Measurements from ENCODE around the gene STK32B.
"Not testable (repeated sequence)": the region's sequence is repeated elsewhere in the genome, so short reads cannot be mapped to it uniquely, and the experiment has no call there.

The STK32B gene

DNA sequence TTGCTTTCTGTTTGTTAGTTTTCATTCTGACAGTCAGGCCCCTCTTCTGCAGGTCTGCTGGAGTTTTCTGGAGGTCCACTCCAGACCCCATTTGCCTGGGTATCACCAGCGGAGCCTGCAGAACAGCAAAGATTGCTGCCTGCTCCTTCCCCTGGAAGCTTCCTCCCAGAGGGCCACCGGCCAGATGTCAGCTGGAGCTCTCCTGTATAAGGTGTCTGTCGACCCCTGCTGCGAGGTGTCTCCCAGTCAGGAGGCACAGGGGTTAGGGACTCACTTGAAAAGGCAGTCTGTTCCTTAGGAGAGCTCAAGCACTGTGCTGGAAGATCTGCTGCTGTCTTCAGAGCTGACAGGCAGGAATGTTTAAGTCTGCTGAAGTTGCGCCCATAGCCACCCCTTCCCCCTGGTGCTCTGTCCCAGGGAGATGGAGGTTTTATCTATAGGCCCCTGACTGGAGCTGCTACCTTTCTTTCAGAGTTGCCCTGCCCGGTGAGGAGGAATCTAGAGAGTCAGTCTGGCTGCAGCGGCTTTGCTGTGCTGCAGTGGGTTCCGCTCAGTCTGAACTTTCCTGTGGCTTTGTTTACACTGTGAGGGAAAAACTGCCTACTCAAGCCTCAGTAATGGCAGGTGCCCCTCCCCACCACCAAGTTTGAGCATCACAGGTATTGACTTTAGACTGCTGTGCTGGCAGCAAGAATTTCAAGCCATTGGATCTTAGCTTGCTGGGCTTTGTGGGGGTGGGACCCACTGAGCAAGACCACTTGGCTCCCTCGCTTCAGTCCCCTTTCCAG, 246.9 kb downstream of the STK32B start:
- not testable (repeated sequence) for H3K4me1 Mint-ChIP-seq; H3K4me3 Mint-ChIP-seq; H3K27ac Mint-ChIP-seq; ATAC-seq (ENCODE audit: low read depth); DNase-seq (ENCODE audit: low spot score in 2 of 2); H3K27me3 Mint-ChIP-seq; H3K36me3 Mint-ChIP-seq
- peaks cover 12% of the 10 kb centered on the region for H3K9me3 Mint-ChIP-seq

DNA sequence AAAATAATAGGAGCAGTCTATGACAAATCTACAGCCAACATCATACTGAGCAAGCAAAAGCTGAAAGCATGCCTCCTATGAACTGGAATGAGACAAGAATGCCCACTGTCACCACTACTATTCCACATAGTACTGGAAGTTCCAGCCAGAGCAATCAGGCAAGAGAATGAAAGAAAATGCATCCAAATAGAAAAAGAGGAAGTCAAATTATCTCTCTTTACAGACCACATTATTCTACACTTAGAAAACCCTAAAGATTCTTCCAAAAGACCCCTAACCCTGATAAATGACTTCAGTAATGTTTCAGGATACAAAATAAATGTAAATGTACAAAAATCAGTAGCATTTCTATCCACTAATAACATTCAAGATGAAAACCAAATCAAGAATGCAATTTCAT, 249.0 kb downstream of the STK32B start:
- Mint-ChIP-seq H3K36me3 (no peaks in the 10 kb centered on the region), H3K4me3 (no peak overlapping the region), H3K27ac (no peak overlapping the region), H3K27me3 (peaks cover 3% of the 10 kb centered on the region), H3K9me3 (peaks cover 10% of the 10 kb centered on the region), H3K4me1 (no peaks in the 10 kb centered on the region)
- ATAC-seq (ENCODE audit: low read depth): no peak
- DNase-seq (ENCODE audit: low spot score in 2 of 2): no peak

DNA sequence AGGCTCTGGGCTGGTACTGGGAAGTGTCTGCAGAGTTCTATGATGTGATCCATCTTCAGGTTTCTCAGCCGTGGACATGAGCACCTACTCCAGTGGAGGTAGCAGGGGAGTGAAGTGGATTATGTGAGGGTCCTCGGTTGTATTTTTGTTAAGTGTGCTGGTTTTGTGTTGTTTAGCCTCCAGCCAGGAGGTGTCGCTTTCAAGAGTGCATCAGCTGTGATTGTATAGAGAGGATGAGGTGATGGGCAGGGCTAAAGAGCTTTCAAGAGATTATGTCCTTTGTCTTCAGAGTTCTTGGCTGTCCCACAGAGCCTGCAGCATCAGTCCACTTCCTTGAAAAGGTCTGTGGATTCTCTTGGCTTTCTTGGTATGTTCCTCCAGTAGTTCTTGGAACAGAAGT, 256.6 kb downstream of the STK32B start:
- Mint-ChIP-seq H3K9me3 (peaks cover 6% of the 10 kb centered on the region), H3K27ac (no peak overlapping the region), H3K36me3 (peaks cover 2% of the 10 kb centered on the region), H3K4me1 (no peaks in the 10 kb centered on the region), H3K27me3 (no peaks in the 10 kb centered on the region), H3K4me3 (no peak overlapping the region)
- DNase-seq (ENCODE audit: low spot score in 2 of 2) (no peak), ATAC-seq (ENCODE audit: low read depth) (no peak)

DNA sequence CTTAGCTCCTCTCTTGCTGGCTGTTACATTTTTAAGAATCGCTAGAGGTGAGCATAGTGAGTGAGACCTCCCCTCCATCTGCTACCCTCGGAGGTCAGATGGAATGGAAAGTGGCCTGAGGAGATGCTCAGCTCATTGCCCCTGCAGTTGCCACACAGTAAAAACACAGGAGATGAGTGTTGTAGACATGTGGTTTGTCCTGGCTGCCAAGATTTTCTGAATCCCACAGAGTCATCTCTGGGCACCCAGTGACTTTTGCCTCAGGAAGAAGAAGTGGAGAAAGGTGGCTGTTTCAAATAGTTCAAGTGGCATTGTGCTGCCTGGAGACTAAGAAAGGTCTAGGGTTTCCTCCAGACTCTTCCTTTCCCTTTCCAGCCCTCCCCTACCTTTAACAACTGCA, 271.0 kb downstream of the STK32B start:
- no peaks in the 10 kb centered on the region for H3K4me1 Mint-ChIP-seq
- ATAC-seq (ENCODE audit: low read depth) (no peak), DNase-seq (ENCODE audit: low spot score in 2 of 2) (no peak)
- peaks cover 4% of the 10 kb centered on the region for H3K9me3 Mint-ChIP-seq
- H3K4me3 Mint-ChIP-seq: no peak overlapping the region
- no peak overlapping the region for H3K27ac Mint-ChIP-seq
- peaks cover 2% of the 10 kb centered on the region for H3K36me3 Mint-ChIP-seq
- H3K27me3 Mint-ChIP-seq: no peaks in the 10 kb centered on the region

DNA sequence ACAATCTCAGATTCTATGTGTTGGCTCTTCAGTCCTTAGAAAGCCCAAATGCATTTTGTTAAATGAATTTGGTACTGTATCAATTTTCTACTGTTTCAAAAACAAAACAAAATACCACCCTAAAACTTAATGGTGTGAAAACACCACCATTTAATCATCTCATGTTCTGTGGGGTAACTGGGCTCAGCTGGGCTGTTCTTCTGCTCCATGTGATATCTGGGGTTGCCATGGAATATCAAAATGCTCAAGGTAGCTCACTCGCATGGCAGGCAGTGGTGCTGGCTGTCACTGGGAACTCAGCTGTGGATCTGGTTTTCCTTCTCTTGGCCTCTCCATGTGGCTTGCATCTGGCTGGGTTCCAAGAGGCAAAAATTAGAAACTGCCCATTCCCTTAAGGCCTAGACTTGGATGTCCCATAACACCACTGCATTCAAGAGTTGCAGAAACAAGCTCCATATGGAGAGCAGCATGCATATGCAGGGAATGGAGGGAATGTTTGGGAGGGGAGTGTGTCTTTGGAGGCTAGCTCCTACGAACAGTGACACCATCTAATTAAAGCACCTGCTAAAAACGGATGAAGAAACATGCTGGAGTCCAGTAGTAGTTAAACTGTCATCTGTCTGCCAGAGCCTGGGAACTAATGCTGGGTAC, 279.2 kb downstream of the STK32B start:
- Mint-ChIP-seq H3K9me3 (peaks cover 5% of the 10 kb centered on the region), H3K36me3 (no peaks in the 10 kb centered on the region), H3K27me3 (no peaks in the 10 kb centered on the region), H3K4me3 (no peak overlapping the region), H3K27ac (no peak overlapping the region), H3K4me1 (no peaks in the 10 kb centered on the region)
- DNase-seq (ENCODE audit: low spot score in 2 of 2) (no peak), ATAC-seq (ENCODE audit: low read depth) (no peak)

DNA sequence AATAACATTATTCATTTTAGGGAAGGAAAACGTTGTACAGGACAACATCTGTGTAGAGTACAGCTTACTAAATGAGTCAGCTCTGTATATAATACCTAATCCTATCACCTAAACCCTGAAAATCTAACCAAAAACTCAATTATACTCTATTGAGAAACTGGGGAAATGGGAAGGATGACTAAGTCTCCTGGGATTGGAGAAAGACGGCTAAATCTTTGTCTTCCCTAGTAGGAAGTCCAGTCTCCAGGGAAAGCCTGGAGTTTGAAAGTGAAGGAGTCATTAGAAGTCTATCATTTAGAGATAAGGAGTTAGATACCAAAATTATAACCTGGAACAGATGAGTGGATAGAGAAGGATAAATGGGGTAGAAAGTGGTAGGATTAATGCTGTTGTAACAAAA, 286.5 kb downstream of the STK32B start:
- Mint-ChIP-seq H3K4me3 (no peak overlapping the region), H3K9me3 (peaks cover 8% of the 10 kb centered on the region), H3K27me3 (no peaks in the 10 kb centered on the region), H3K27ac (no peak overlapping the region), H3K36me3 (no peaks in the 10 kb centered on the region), H3K4me1 (no peaks in the 10 kb centered on the region)
- ATAC-seq (ENCODE audit: low read depth) (no peak), DNase-seq (ENCODE audit: low spot score in 2 of 2) (no peak)

DNA sequence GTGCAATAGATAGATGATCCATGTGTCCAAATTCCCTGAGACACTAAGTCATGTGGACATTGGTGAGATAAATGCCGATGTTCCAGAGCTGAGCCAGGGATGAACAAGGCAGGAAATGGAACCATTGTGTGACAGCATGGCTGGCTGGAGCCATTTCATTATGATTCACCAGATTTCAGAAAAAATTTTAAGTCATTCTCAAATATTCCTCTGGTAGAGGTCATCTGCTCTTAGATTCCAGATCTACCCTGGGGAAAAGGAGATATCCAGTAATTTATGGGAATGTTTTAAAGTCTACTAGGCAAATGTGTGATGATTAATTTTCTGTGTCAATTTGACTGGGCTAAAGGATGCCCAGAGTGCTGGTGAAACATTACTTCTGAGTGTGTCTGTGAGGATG, 287.3 kb downstream of the STK32B start:
- ATAC-seq (ENCODE audit: low read depth): no peak
- H3K4me1 Mint-ChIP-seq: no peaks in the 10 kb centered on the region
- DNase-seq (ENCODE audit: low spot score in 2 of 2): no peak

DNA sequence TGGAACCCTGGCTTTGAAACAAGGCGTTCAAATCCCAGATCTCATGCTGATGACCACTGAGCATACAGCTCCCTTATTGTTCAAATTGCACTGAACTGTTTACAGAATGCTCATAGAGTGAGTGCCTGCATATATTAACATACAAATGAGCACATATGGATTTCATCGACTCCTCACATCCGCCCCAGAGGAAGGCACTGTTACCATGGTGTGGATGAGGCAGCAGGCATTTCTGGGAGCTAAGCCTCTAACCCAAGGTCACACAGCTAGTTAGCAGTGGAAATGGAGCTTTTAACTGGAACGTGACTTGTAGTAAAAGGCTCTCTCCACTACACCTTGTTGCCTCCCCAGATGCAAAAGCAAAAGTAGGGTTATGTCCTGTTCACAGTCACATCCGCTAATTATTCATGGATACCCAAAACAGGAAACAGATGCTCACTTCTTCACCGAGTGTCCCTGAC, 289.7 kb downstream of the STK32B start:
- H3K27ac Mint-ChIP-seq: no peak overlapping the region
- H3K4me3 Mint-ChIP-seq: no peak overlapping the region
- ATAC-seq (ENCODE audit: low read depth): no peak
- no peaks in the 10 kb centered on the region for H3K4me1 Mint-ChIP-seq
- no peaks in the 10 kb centered on the region for H3K27me3 Mint-ChIP-seq
- no peaks in the 10 kb centered on the region for H3K9me3 Mint-ChIP-seq
- no peaks in the 10 kb centered on the region for H3K36me3 Mint-ChIP-seq
- no peak for DNase-seq (ENCODE audit: low spot score in 2 of 2)

More for the DNA sequence above, 287.3 kb downstream of the STK32B start:
- H3K36me3 Mint-ChIP-seq: no peaks in the 10 kb centered on the region
- no peak overlapping the region for H3K27ac Mint-ChIP-seq
- no peak overlapping the region for H3K4me3 Mint-ChIP-seq
- peaks cover 8% of the 10 kb centered on the region for H3K9me3 Mint-ChIP-seq
- H3K27me3 Mint-ChIP-seq: no peaks in the 10 kb centered on the region

DNA sequence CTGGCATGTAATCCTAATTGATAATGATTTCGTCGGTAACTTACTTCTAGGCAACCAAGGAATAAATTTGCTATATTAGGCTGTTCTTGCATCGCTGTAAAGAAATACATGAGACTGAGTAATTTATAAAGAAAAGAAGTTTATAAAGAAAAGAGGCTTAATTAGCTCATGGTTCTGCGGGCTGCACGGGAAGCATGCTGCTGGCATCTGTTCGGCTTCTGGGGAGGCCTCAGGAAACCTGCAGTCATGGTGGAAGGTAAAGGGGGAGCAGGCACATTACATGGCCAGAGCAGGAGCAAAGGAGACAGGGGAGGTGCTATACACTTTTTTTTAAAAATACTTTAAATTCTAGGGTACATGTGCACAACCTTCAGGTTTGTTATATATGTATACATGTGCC, 290.2 kb downstream of the STK32B start:
- no peaks in the 10 kb centered on the region for H3K36me3 Mint-ChIP-seq
- no peak overlapping the region for H3K4me3 Mint-ChIP-seq
- no peaks in the 10 kb centered on the region for H3K4me1 Mint-ChIP-seq
- ATAC-seq (ENCODE audit: low read depth) (no peak), DNase-seq (ENCODE audit: low spot score in 2 of 2) (no peak)
- no peaks in the 10 kb centered on the region for H3K27me3 Mint-ChIP-seq
- H3K9me3 Mint-ChIP-seq: no peaks in the 10 kb centered on the region
- no peak overlapping the region for H3K27ac Mint-ChIP-seq

DNA sequence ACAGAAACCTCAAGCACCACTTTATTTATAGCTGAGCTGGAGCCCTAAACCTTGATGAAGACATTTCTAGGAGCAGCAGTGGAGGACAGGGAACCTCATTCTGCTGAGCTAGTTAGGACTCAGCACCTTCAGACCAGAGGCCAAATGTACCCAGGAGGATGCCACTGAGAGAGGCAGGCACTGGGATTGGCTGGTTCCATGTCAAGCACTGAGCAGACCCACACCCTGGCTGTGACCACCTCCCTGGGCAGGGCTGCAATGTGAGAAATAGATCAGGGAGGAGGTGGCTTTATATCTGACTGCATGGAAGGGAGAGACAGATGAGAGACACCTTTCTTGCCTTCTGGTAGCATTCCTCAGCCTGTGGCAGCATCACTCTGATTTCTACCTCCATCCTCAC, 304.6 kb downstream of the STK32B start:
- no peak overlapping the region for H3K4me3 Mint-ChIP-seq
- no peak overlapping the region for H3K27ac Mint-ChIP-seq
- H3K27me3 Mint-ChIP-seq: no peaks in the 10 kb centered on the region
- H3K4me1 Mint-ChIP-seq: no peaks in the 10 kb centered on the region
- peaks cover 1% of the 10 kb centered on the region for H3K9me3 Mint-ChIP-seq
- no peaks in the 10 kb centered on the region for H3K36me3 Mint-ChIP-seq
- no peak for DNase-seq (ENCODE audit: low spot score in 2 of 2)
- no peak for ATAC-seq (ENCODE audit: low read depth)

DNA sequence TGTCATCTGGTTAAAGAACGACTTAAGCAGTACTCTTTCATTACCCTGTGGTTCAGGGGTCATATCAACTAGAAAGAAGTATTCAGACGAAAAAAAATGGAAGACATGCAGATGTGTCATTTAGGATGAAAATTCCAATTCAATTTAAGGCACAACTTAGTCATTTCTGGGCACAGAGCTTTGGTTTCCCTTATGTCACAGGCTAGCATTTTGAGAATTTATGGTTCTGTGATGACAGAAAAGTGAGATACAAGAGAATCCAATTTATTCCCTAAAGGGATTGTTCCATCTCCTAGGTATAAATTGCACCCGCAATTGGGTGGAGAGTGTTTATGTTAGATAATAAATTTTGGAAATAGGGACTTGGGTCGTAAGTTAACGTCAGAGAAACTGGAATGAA, 306.6 kb downstream of the STK32B start:
- Mint-ChIP-seq H3K4me3 (no peak overlapping the region), H3K36me3 (no peaks in the 10 kb centered on the region)

DNA sequence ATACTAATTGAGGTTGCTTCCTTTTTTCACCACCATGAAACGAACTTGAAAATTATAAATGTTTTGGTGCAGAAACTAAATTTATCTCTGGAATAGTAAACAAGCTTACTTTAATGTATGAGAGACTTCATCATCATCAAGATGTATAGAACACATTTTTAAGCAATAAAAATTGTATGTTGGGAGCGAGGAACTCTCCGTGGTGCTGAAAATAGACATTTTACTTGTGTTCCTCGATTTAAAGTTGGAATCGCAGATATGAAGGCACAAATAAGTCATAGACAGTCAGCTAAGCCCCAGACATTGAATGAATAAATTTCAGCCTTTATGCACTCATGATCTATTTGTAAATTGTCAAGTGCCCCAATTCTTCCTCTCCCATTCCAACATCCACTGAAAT, 310.7 kb downstream of the STK32B start:
- no peak for DNase-seq (ENCODE audit: low spot score in 2 of 2)
- H3K9me3 Mint-ChIP-seq: peaks cover 3% of the 10 kb centered on the region
- H3K4me3 Mint-ChIP-seq: no peak overlapping the region
- no peak for ATAC-seq (ENCODE audit: low read depth)
- H3K4me1 Mint-ChIP-seq: no peaks in the 10 kb centered on the region
- no peaks in the 10 kb centered on the region for H3K36me3 Mint-ChIP-seq
- H3K27ac Mint-ChIP-seq: no peak overlapping the region
- no peaks in the 10 kb centered on the region for H3K27me3 Mint-ChIP-seq

More for the DNA sequence above, 306.6 kb downstream of the STK32B start:
- Mint-ChIP-seq H3K9me3 (peaks cover 4% of the 10 kb centered on the region), H3K27ac (no peak overlapping the region), H3K27me3 (no peaks in the 10 kb centered on the region), H3K4me1 (no peaks in the 10 kb centered on the region)
- ATAC-seq (ENCODE audit: low read depth): no peak
- no peak for DNase-seq (ENCODE audit: low spot score in 2 of 2)

DNA sequence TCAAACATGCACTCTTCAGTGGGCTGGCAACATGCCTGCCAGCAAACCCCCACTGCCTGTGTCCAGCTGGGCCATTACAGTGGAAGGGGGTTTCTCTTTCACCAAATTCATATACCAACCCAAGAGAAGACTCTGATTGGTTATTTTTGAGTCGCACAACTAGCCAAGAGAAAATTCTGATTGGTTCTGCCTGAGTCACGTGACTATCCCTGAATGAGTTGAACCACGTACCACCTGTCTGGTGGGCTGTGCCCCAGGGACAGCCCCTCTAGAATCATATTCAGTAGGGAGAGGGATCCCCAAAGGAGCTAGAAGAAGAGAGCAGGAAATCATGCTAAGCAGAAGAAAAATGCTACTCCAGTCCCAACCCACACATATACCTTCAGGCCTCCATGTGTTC, 313.1 kb downstream of the STK32B start:
- Mint-ChIP-seq H3K9me3 (peaks cover 3% of the 10 kb centered on the region), H3K27me3 (no peaks in the 10 kb centered on the region), H3K36me3 (no peaks in the 10 kb centered on the region), H3K27ac (no peak overlapping the region), H3K4me3 (no peak overlapping the region), H3K4me1 (no peaks in the 10 kb centered on the region)
- DNase-seq (ENCODE audit: low spot score in 2 of 2) (no peak), ATAC-seq (ENCODE audit: low read depth) (no peak)

DNA sequence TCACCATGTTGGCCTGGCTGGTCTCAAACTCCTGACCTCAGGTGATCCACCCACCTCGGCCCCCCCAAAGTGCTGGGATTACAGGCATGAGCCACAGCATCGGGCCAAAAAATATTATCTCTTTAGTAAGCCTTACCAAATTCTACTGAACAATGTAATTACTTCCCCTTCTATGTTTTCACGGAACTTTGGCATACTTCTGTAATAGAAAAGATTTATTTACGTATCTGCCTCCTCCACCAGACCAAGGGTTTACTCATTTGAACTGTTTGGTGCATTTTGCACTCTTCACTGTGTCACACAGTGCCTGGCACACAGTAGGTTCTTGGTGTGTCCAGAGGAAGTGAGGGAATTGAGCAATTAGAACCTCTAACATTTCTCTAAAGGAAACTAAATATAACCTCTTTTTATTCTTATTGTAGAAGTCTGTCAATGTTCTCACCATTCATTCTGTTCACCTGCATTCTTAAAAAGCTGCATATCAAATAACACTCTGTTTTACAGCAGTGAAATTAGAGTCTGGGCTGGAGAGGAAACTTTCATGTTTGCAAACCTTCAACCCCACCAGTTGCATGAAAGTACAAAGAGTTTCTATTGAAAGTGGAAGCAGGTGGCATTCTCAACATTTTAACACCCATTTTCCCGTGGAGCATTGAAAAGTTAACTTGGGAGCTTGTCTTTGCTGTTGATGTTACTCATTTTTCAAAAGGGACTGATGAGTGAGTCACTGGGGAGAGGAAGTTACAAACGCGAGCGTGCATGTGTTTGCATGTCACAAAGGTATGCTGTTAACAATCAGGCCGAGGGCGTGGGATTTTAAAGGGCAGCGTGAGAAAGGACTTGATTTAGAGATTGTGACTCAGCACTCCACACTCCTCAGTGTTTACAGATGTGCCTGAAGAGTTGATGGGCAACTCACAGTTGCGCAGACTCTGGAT, 314.1 kb downstream of the STK32B start:
- no peak for ATAC-seq (ENCODE audit: low read depth)
- DNase-seq (ENCODE audit: low spot score in 2 of 2): no peak
- H3K36me3 Mint-ChIP-seq: no peaks in the 10 kb centered on the region
- no peaks in the 10 kb centered on the region for H3K4me1 Mint-ChIP-seq
- H3K9me3 Mint-ChIP-seq: peaks cover 3% of the 10 kb centered on the region
- no peak overlapping the region for H3K4me3 Mint-ChIP-seq
- H3K27me3 Mint-ChIP-seq: no peaks in the 10 kb centered on the region
- H3K27ac Mint-ChIP-seq: no peak overlapping the region

Measured in memory B cell (primary cell).